HepG2 (cell line): ENCODE data around the gene TMEM253. TPM values are rescaled to one million over a fixed set of nuclear protein-coding genes. Genes with fewer than 3 reads are reported as not detected.

Experiments used
- AHDC1 ChIP-seq: sonication (generic); formaldehyde crosslinking; IDR thresholded peaks from 2 replicates; pipeline ENCODE4 v1.5.1; 2020; ENCODE audit warnings: mild to moderate bottlenecking, missing genetic modification reagents, borderline replicate concordance
- AKNA ChIP-seq: sonication (generic); formaldehyde crosslinking; IDR thresholded peaks from 2 replicates; pipeline ENCODE4 v1.4.0; 2020; ENCODE audit warnings: missing genetic modification reagents, borderline replicate concordance
- CBFB ChIP-seq: sonication (generic); formaldehyde crosslinking; IDR thresholded peaks from 2 replicates; pipeline ENCODE4 v1.4.0; 2020; ENCODE audit warnings: missing genetic modification reagents
- CREB1 ChIP-seq, 2 experiments: fragments of 450-650 bp in 1 of 2; IDR thresholded peaks; 2 replicates each; pipeline ENCODE4 v1.6.1; 2016 to 2017; ENCODE audit warnings: control low read depth in 1 of 2, mild to moderate bottlenecking in 1 of 2, missing compliant biosample characterization in 1 of 2, missing genetic modification characterization in 1 of 2
- ESRRA ChIP-seq: sonication (generic); formaldehyde crosslinking; IDR thresholded peaks from 2 replicates; pipeline ENCODE4 v1.5.1; 2020; ENCODE audit warnings: mild to moderate bottlenecking, low read depth, missing genetic modification reagents
- GMEB1 ChIP-seq: sonication (generic); formaldehyde crosslinking; IDR thresholded peaks from 2 replicates; pipeline ENCODE4 v1.5.1; 2020; ENCODE audit warnings: missing genetic modification reagents, mild to moderate bottlenecking, borderline replicate concordance
- IRX3 ChIP-seq: sonication (generic); formaldehyde crosslinking; IDR thresholded peaks from 2 replicates; pipeline ENCODE4 v1.8.1; 2023; ENCODE audit warnings: mild to moderate bottlenecking, low read depth, missing genetic modification reagents, borderline replicate concordance
- MZF1 ChIP-seq: sonication (generic); formaldehyde crosslinking; IDR thresholded peaks from 2 replicates; pipeline ENCODE4 v1.8.1; 2023; ENCODE audit warnings: mild to moderate bottlenecking, missing genetic modification reagents, borderline replicate concordance
- PCBP1 ChIP-seq: fragments of 200-400 bp; formaldehyde crosslinking; IDR thresholded peaks from 2 replicates; pipeline ENCODE4 v1.6.1; 2017; ENCODE audit warnings: mild to moderate bottlenecking, low read depth, low read length, borderline replicate concordance
- PRPF4 ChIP-seq: fragments of 200-400 bp; formaldehyde crosslinking; IDR thresholded peaks from 2 replicates; pipeline ENCODE4 v1.6.1; 2016; ENCODE audit warnings: low read length, low read depth; ENCODE audit not compliant: poor library complexity, severe bottlenecking
- REXO4 ChIP-seq: sonication (generic); formaldehyde crosslinking; IDR thresholded peaks from 2 replicates; pipeline ENCODE4 v1.8.0; 2022; ENCODE audit warnings: missing genetic modification reagents, mild to moderate bottlenecking, borderline replicate concordance
- TEAD2 ChIP-seq: sonication (generic); formaldehyde crosslinking; IDR thresholded peaks from 2 replicates; pipeline ENCODE4 v1.9.0; 2021; ENCODE audit warnings: missing genetic modification reagents
- XRCC5 ChIP-seq: fragments of 200-400 bp; formaldehyde crosslinking; optimal IDR thresholded peaks from 2 replicates; pipeline ENCODE3; 2017; ENCODE audit warnings: mild to moderate bottlenecking, low read length
- ZKSCAN5 ChIP-seq: sonication (generic); formaldehyde crosslinking; IDR thresholded peaks from 2 replicates; pipeline ENCODE4 v1.5.1; 2020; ENCODE audit warnings: mild to moderate bottlenecking, missing genetic modification reagents
- ZNF234 ChIP-seq: sonication (generic); formaldehyde crosslinking; conservative IDR thresholded peaks from 2 replicates; pipeline ENCODE4 v1.5.1; 2020; ENCODE audit warnings: mild to moderate bottlenecking, missing genetic modification reagents
- ZNF75D ChIP-seq: sonication (generic); formaldehyde crosslinking; IDR thresholded peaks from 2 replicates; pipeline ENCODE4 v1.8.1; 2023; ENCODE audit warnings: missing genetic modification reagents, mild to moderate bottlenecking, borderline replicate concordance
- polyA plus RNA-seq, 8 experiments: library from polyadenylated mRNA; depleted of rRNA in 3 of 8; stranded (reverse) in 7 of 8; unstranded in 1 of 8; fragments of >200 nt; fragmentation: Illumina TruSeq in 4 of 8; extraction: Trizol in 4 of 8; gene quantifications; 2 replicates each; pipeline versions ENCODE4 v1.2.1 to v1.2.3, GENCODE V29; 2011 to 2016; ENCODE audit warnings: low read depth in 4 of 8, missing spikeins in 1 of 8, mixed read lengths in 1 of 8; ENCODE audit not compliant: insufficient read depth in 1 of 8
- total RNA-seq, 5 experiments: library from RNA; depleted of rRNA; stranded (reverse); fragments of >200 nt; fragmentation: Illumina TruSeq; extraction: Trizol; gene quantifications; 2 replicates each; pipeline ENCODE4 v1.2.3, GENCODE V29; 2016; ENCODE audit warnings: low read depth in 1 of 5

The TMEM253 gene
- total and polyA plus RNA-seq, 2 of the 13 experiments (the other 11 are each of a cell fraction or from before 2014, with no cell fraction given) = 0.29 to 0.45 TPM

DNA sequence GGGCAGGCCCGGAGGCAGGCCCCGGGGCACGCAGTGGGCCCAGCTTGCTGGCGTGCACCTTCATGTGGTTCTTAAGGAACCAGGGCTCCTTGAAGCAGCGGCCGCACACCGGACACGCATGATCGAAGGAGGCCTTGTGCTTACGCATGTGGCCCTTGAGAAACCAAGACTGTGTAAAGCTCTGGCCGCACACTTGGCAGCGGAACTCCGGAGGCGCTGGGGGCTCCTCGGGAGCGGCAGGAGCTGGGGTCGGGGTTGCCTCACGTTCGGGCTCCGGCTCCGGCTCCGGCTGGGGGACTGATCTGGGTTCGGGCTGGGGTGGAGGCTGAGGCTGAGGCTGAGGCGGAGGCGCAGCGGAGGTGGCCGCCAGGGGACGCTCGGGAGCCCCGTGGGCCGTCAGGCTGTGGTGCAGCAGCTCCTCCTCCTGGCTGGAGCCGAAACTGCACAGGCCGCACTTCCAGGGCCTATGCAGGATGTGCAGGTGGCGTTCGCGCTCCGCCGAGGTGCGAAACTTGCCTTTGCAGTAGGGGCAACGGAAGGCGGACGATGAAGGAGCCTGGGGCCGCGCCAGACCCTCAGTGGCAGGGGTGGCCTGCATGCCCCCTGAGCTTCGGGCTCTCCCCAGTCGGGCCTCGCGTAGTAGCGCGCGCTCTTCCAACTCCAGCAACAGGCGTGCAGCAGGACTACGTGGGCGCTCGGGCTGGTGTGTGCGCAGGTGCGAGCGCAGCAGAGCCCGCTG lies 8.4 kb upstream of the TMEM253 start (continued):
- no peak for TF ChIP-seq AKNA (CRISPR knock-in tag)
- no peak for TF ChIP-seq ZNF75D (CRISPR knock-in tag)
- TF ChIP-seq GMEB1 (CRISPR knock-in tag) = peak; percentile 51; the same call in 1 of the 2 replicates
- TF ChIP-seq REXO4 (CRISPR knock-in tag) = no peak
- TF ChIP-seq ZNF234 = no peak
- no peak for TF ChIP-seq TEAD2 (CRISPR knock-in tag)
- 0 out of 2 replicates have a peak, but pooled peaks have one; percentile 26 for TF ChIP-seq ZKSCAN5 (CRISPR knock-in tag)
- TF ChIP-seq CBFB = peak; percentile 93
- TF ChIP-seq MZF1 (CRISPR knock-in tag) = no peak
- TF ChIP-seq XRCC5 = peak; percentile 99
- no peak for TF ChIP-seq CREB1 (IDR thresholded peaks at IDR 0.05)
- TF ChIP-seq CREB1 (CRISPR knock-in tag; IDR thresholded peaks at IDR 0.05) = no peak
- TF ChIP-seq IRX3 (CRISPR knock-in tag) = peak; percentile 80; the same call in 1 of the 2 replicates
- TF ChIP-seq PCBP1 = peak; percentile 89; the same call in 1 of the 2 replicates
- TF ChIP-seq PRPF4 = no peak
- no peak for TF ChIP-seq ESRRA
- no peak for TF ChIP-seq AHDC1 (CRISPR knock-in tag)
